Measurements from ENCODE around the gene SYNPO2.
A peak's percentile ranks its signal among the peaks of the same experiment; 100 is the strongest.
"Not testable (repeated sequence)": the region's sequence is repeated elsewhere in the genome, so short reads cannot be mapped to it uniquely, and the experiment has no call there.

The SYNPO2 gene

GRCh38 chr4:118975449-118976192 is 87.0 kb downstream of the SYNPO2 start:
- no peak for DNase-seq (ENCODE audit: low read depth, low spot score)

- DNase-seq (ENCODE audit: low read depth, low spot score), result not testable (repeated sequence)
Observed at GRCh38 chr4:118976193-118976560, 87.5 kb downstream of the SYNPO2 start.

- not testable (repeated sequence) for DNase-seq (ENCODE audit: low read depth, low spot score)
Observed at GRCh38 chr4:118977100-118977499, 88.4 kb downstream of the SYNPO2 start.

GRCh38 chr4:118979712-118980111 is 91.1 kb downstream of the SYNPO2 start:
- DNase-seq (ENCODE audit: low read depth, low spot score), result no peak

- DNase-seq (ENCODE audit: low read depth, low spot score), result no peak
Observed at GRCh38 chr4:118981171-118981838, 92.7 kb downstream of the SYNPO2 start.

GRCh38 chr4:118981839-118982381 is 93.3 kb downstream of the SYNPO2 start:
- peak; percentile 7 for DNase-seq (ENCODE audit: low read depth, low spot score)

- no peak for DNase-seq (ENCODE audit: low read depth, low spot score)
Observed at GRCh38 chr4:118983293-118983692, 94.6 kb downstream of the SYNPO2 start.

GRCh38 chr4:118983831-118984230 is 95.2 kb downstream of the SYNPO2 start:
- DNase-seq (ENCODE audit: low read depth, low spot score), result no peak

- DNase-seq (ENCODE audit: low read depth, low spot score), result no peak
Observed at GRCh38 chr4:118985170-118986000, 96.7 kb downstream of the SYNPO2 start.

- no peak for DNase-seq (ENCODE audit: low read depth, low spot score)
Observed at GRCh38 chr4:118987959-118988634, 99.4 kb downstream of the SYNPO2 start.

GRCh38 chr4:118988635-118988972 is 100.0 kb downstream of the SYNPO2 start:
- no peak for DNase-seq (ENCODE audit: low read depth, low spot score)

GRCh38 chr4:118989098-118990080 is 100.7 kb downstream of the SYNPO2 start:
- DNase-seq (ENCODE audit: low read depth, low spot score), result no peak

- DNase-seq (ENCODE audit: low read depth, low spot score), result no peak
Observed at GRCh38 chr4:118991686-118992085, 103.0 kb downstream of the SYNPO2 start.

GRCh38 chr4:118992149-118992548 is 103.5 kb downstream of the SYNPO2 start:
- DNase-seq (ENCODE audit: low read depth, low spot score), result no peak

GRCh38 chr4:118993333-118993732 is 104.7 kb downstream of the SYNPO2 start:
- DNase-seq (ENCODE audit: low read depth, low spot score), result no peak

- DNase-seq (ENCODE audit: low read depth, low spot score), result no peak
Observed at GRCh38 chr4:118994030-118994429, 105.4 kb downstream of the SYNPO2 start.

- DNase-seq (ENCODE audit: low read depth, low spot score), result no peak
Observed at GRCh38 chr4:118995693-118996391, 107.2 kb downstream of the SYNPO2 start.

- DNase-seq (ENCODE audit: low read depth, low spot score), result no peak
Observed at GRCh38 chr4:118997601-118998000, 108.9 kb downstream of the SYNPO2 start.

- no peak for DNase-seq (ENCODE audit: low read depth, low spot score)
Observed at GRCh38 chr4:118999919-119000318, 111.3 kb downstream of the SYNPO2 start.

- no peak for DNase-seq (ENCODE audit: low read depth, low spot score)
Observed at GRCh38 chr4:119000400-119000799, 111.7 kb downstream of the SYNPO2 start.

All from activated CD4-positive, CD25-positive, alpha-beta regulatory T cell treated with anti-CD3 and anti-CD28 coated beads, Interleukin-2, amount 50 U/mL, for 16 hours (primary cell).